Mesenchymal stem cell (in vitro differentiated cells and primary cell): ENCODE measurements around the gene CACFD1.

ENCODE experiments used
- DNase-seq: peaks from one replicate; pipeline ENCODE4 v3.0.0-alpha.2; 2013
- H2AFZ ChIP-seq: one replicate; pipeline ENCODE4 v1.6.1; 2013; ENCODE audit warnings: low read depth, mild to moderate bottlenecking, control low read depth, inconsistent platforms, low read length, moderate library complexity
- H2AK5ac ChIP-seq: 2 replicates; pipeline ENCODE4 v1.6.1; 2013; ENCODE audit warnings: low read length, moderate library complexity, mild to moderate bottlenecking, inconsistent platforms; ENCODE audit not compliant: severe bottlenecking
- H2BK120ac ChIP-seq: one replicate; pipeline ENCODE4 v1.6.1; 2013; ENCODE audit warnings: low read depth, mild to moderate bottlenecking, inconsistent platforms, low read length, moderate library complexity
- H2BK12ac ChIP-seq, 2 experiments: one replicate each; pipeline ENCODE4 v1.6.1; 2013; ENCODE audit warnings: inconsistent platforms in 2 of 2, low read length in 2 of 2, mild to moderate bottlenecking in 2 of 2, moderate library complexity in 2 of 2, control low read depth in 1 of 2
- H2BK15ac ChIP-seq: one replicate; pipeline ENCODE4 v1.6.1; 2013; ENCODE audit warnings: mild to moderate bottlenecking, low read depth, inconsistent platforms; ENCODE audit not compliant: poor library complexity, severe bottlenecking
- H2BK5ac ChIP-seq: 2 replicates; pipeline ENCODE4 v1.6.1; 2013; ENCODE audit warnings: low read depth, mild to moderate bottlenecking, low read length, control low read depth, inconsistent platforms; ENCODE audit not compliant: poor library complexity, severe bottlenecking
- H3K14ac ChIP-seq, 2 experiments: one replicate each; pipeline ENCODE4 v1.6.1; 2013; ENCODE audit warnings: inconsistent platforms in 2 of 2, low read length in 2 of 2, control low read depth in 1 of 2, mild to moderate bottlenecking in 1 of 2, moderate library complexity in 1 of 2
- H3K18ac ChIP-seq, 2 experiments: one replicate each; pipeline ENCODE4 v1.6.1; 2013; ENCODE audit warnings: inconsistent platforms in 2 of 2, low read length in 2 of 2, control low read depth in 1 of 2, low read depth in 1 of 2, mild to moderate bottlenecking in 1 of 2
- H3K23ac ChIP-seq, 2 experiments: one replicate each; pipeline ENCODE4 v1.6.1; 2013; ENCODE audit warnings: inconsistent platforms in 2 of 2, low read length in 2 of 2, mild to moderate bottlenecking in 2 of 2, moderate library complexity in 2 of 2, control low read depth in 1 of 2
- H3K27ac ChIP-seq: 2 replicates; pipeline ENCODE4 v1.5.1; 2013; ENCODE audit warnings: mild to moderate bottlenecking, moderate library complexity, low read length, control low read depth, inconsistent platforms; ENCODE audit not compliant: poor library complexity, severe bottlenecking
- H3K27me3 ChIP-seq, 2 experiments: 2 replicates each; pipeline versions ENCODE4 v1.6.1 to v1.7.0; 2013; ENCODE audit warnings: low read length in 2 of 2, mild to moderate bottlenecking in 2 of 2, moderate library complexity in 2 of 2, control low read depth in 1 of 2, inconsistent platforms in 1 of 2; ENCODE audit not compliant: control insufficient read depth in 1 of 2, insufficient read depth in 1 of 2
- H3K36me3 ChIP-seq, 2 experiments: 2 replicates each; pipeline versions ENCODE4 v1.6.1 to v1.7.0; 2013; ENCODE audit warnings: low read length in 2 of 2, control low read depth in 1 of 2, inconsistent platforms in 1 of 2, low read depth in 1 of 2, mild to moderate bottlenecking in 1 of 2; ENCODE audit not compliant: insufficient read depth in 2 of 2, control insufficient read depth in 1 of 2
- H3K4ac ChIP-seq, 2 experiments: one replicate each; pipeline ENCODE4 v1.6.1; 2013; ENCODE audit warnings: inconsistent platforms in 2 of 2, low read length in 2 of 2, mild to moderate bottlenecking in 2 of 2, moderate library complexity in 2 of 2, control low read depth in 1 of 2, low read depth in 1 of 2
- H3K4me1 ChIP-seq: 2 replicates; pipeline ENCODE4 v1.6.1; 2013; ENCODE audit warnings: low read depth, low read length, control low read depth; ENCODE audit not compliant: control insufficient read depth, insufficient read depth
- H3K4me2 ChIP-seq: 2 replicates; pipeline ENCODE4 v1.6.1; 2013; ENCODE audit warnings: low read length, mild to moderate bottlenecking, inconsistent platforms; ENCODE audit not compliant: poor library complexity, severe bottlenecking
- H3K4me3 ChIP-seq, 2 experiments: 2 replicates each; pipeline versions ENCODE4 v1.5.1 to v1.7.0; 2013; ENCODE audit warnings: low read length in 2 of 2, mild to moderate bottlenecking in 2 of 2, control low read depth in 1 of 2, low read depth in 1 of 2; ENCODE audit not compliant: insufficient read depth in 1 of 2
- H3K79me1 ChIP-seq: replicated peaks from 2 replicates; pipeline ENCODE4 v1.6.1; 2013; ENCODE audit warnings: mild to moderate bottlenecking, control low read depth, low read length, inconsistent platforms; ENCODE audit not compliant: poor library complexity, severe bottlenecking
- H3K9ac ChIP-seq: 2 replicates; pipeline ENCODE4 v1.7.0; 2013; ENCODE audit warnings: mild to moderate bottlenecking, low read length, moderate library complexity
- H3K9me3 ChIP-seq: 2 replicates; pipeline ENCODE4 v1.7.0; 2013; ENCODE audit warnings: mild to moderate bottlenecking, low read length; ENCODE audit not compliant: control insufficient read depth
- H4K8ac ChIP-seq: one replicate; pipeline ENCODE4 v1.6.1; 2013; ENCODE audit warnings: inconsistent platforms, mild to moderate bottlenecking, low read length, moderate library complexity
- H4K91ac ChIP-seq: one replicate; pipeline ENCODE4 v1.6.1; 2013; ENCODE audit warnings: mild to moderate bottlenecking, low read length, inconsistent platforms
- WGBS: methylation state at CpG from one replicate; pipeline ENCODE4 v1.1.7; 2013; ENCODE audit warnings: mixed read lengths; 5-methylcytosine and 5-hydroxymethylcytosine counted together

The CACFD1 gene

DNA sequence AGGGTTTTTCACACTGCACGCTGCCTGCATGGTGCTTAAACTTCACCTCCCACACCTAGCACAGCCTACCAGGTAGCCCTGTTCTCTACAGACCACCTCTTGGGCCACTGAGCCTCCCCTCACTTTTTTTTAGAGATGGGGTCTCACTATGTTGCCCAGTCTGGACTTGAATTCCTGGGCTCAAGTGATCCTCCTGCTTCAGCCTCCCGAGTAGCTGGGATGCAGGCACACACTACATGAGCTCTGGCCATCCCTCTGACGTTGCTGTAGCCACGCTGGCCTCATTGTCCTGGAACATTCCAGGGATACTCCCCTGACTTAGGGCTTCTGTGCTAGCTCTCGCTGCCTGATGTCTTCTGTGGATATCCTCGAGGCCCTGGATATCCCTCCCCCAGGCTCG is 7.2 kb upstream of the CACFD1 start:
- Histone ChIP-seq H4K8ac (no peak overlapping the region), H3K27me3 (peaks cover 0 to 6% of the 10 kb centered on the region in 2 experiments), H2BK120ac (no peak overlapping the region), H3K14ac (no peak overlapping the region), H2BK12ac (no peak overlapping the region), H3K9me3 (no peaks in the 10 kb centered on the region), H3K4ac (no peak overlapping the region), H3K27ac (no peak overlapping the region), H3K4me2 (no peak overlapping the region), H2AFZ (no peak overlapping the region), H3K36me3 (peaks cover 0 to 10% of the 10 kb centered on the region in 2 experiments), H2AK5ac (no peak overlapping the region), H2BK15ac (no peak overlapping the region), H3K23ac (no peak overlapping the region), H3K4me3 (no peak overlapping the region), H2BK5ac (no peak overlapping the region), H3K18ac (no peak overlapping the region), H3K4me1 (peaks cover 6% of the 10 kb centered on the region), H4K91ac (no peak overlapping the region), H3K79me1 (no peaks in the 10 kb centered on the region), H3K9ac (no peak overlapping the region)
- WGBS: 82% methylated on average over 7 of the region's 7 CpGs
- DNase-seq: no peak

GRCh38 chr9:133453651-133454050 is 6.1 kb upstream of the CACFD1 start:
- WGBS: 92% methylated on average over 10 of the region's 11 CpGs

DNA sequence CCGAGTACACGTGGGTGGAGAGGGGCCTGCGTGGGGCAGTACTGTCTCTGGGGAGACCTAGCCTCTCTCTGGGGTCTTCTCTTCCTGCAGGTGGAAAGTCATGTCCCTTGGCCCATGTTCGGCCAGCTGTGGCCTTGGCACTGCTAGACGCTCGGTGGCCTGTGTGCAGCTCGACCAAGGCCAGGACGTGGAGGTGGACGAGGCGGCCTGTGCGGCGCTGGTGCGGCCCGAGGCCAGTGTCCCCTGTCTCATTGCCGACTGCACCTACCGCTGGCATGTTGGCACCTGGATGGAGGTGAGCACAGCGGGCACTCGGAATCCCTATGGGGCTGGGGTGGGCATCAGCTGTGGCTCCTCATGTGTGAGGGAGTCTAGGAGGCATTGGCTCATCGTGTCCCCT is 5.5 kb upstream of the CACFD1 start:
- H3K27ac ChIP-seq: no peak overlapping the region
- H3K27me3 ChIP-seq: peaks cover 2 to 6% of the 10 kb centered on the region in 2 experiments
- no peak overlapping the region for H3K4me2 ChIP-seq
- H3K23ac ChIP-seq: no peak overlapping the region
- WGBS: 92% methylated on average over 19 of the region's 19 CpGs
- no peak overlapping the region for H2BK15ac ChIP-seq
- H2BK5ac ChIP-seq: no peak overlapping the region
- no peak for DNase-seq
- H3K4me3 ChIP-seq: no peak overlapping the region
- H2AK5ac ChIP-seq: no peak overlapping the region
- no peak overlapping the region for H4K8ac ChIP-seq
- H3K79me1 ChIP-seq: no peaks in the 10 kb centered on the region
- H3K4me1 ChIP-seq: peaks cover 13% of the 10 kb centered on the region
- no peak overlapping the region for H2BK12ac ChIP-seq
- H3K18ac ChIP-seq: no peak overlapping the region
- H3K9me3 ChIP-seq: no peaks in the 10 kb centered on the region
- peaks cover 0 to 10% of the 10 kb centered on the region in 2 experiments for H3K36me3 ChIP-seq
- no peak overlapping the region for H2AFZ ChIP-seq
- H2BK120ac ChIP-seq: no peak overlapping the region
- no peak overlapping the region for H3K4ac ChIP-seq
- H3K14ac ChIP-seq: no peak overlapping the region
- no peak overlapping the region for H3K9ac ChIP-seq
- H4K91ac ChIP-seq: no peak overlapping the region

More at GRCh38 chr9:133453651-133454050, 6.1 kb upstream of the CACFD1 start:
- Histone ChIP-seq H4K8ac (no peak overlapping the region), H3K4me2 (no peak overlapping the region), H3K4me3 (no peak overlapping the region), H2AFZ (no peak overlapping the region), H3K79me1 (no peaks in the 10 kb centered on the region), H2BK15ac (no peak overlapping the region), H3K14ac (no peak overlapping the region), H2BK5ac (no peak overlapping the region), H3K18ac (no peak overlapping the region), H3K9ac (no peak overlapping the region), H4K91ac (peak overlapping the region; percentile 6), H3K4me1 (peaks cover 6% of the 10 kb centered on the region), H3K4ac (no peak overlapping the region), H3K9me3 (no peaks in the 10 kb centered on the region), H3K23ac (no peak overlapping the region), H3K27ac (no peak overlapping the region), H2AK5ac (no peak overlapping the region), H2BK120ac (no peak overlapping the region), H3K27me3 (peaks cover 2 to 6% of the 10 kb centered on the region in 2 experiments), H3K36me3 (peaks cover 0 to 10% of the 10 kb centered on the region in 2 experiments), H2BK12ac (no peak overlapping the region)
- no peak for DNase-seq

DNA sequence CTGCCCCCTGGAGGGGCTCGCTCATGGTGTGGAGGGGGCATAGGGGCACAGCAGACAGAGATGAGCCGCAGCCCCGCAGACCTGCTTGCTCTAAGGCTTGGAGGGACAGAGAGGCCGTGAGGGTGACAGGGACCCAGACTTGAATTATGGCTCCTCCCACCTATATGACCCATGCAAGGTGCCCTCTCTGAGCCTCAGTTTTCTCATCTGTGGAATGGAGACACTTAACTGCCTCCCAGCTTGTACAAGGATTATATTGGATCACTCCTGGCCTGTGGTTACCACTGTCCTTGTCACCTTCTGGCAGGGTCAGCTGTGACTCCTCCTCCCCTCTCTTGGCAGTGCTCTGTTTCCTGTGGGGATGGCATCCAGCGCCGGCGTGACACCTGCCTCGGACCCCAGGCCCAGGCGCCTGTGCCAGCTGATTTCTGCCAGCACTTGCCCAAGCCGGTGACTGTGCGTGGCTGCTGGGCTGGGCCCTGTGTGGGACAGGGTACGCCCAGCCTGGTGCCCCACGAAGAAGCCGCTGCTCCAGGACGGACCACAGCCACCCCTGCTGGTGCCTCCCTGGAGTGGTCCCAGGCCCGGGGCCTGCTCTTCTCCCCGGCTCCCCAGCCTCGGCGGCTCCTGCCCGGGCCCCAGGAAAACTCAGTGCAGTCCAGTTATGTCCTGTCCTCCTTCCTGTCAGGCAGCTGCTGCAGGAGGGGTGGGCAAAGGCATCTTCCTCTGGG is 4.7 kb upstream of the CACFD1 start:
- H2AK5ac ChIP-seq: no peak overlapping the region
- H3K9me3 ChIP-seq: no peaks in the 10 kb centered on the region
- H2BK15ac ChIP-seq: no peak overlapping the region
- no peak overlapping the region for H4K91ac ChIP-seq
- no peak overlapping the region for H3K14ac ChIP-seq
- no peak overlapping the region for H2BK5ac ChIP-seq
- H2AFZ ChIP-seq: no peak overlapping the region
- peaks cover 10% of the 10 kb centered on the region for H3K4me1 ChIP-seq
- H3K36me3 ChIP-seq: peaks cover 0 to 10% of the 10 kb centered on the region in 2 experiments
- no peak overlapping the region for H2BK120ac ChIP-seq
- no peak overlapping the region for H3K23ac ChIP-seq
- WGBS: 95% methylated on average over 20 of the region's 20 CpGs
- no peak overlapping the region for H2BK12ac ChIP-seq
- H3K4me3 ChIP-seq: no peak overlapping the region
- DNase-seq: no peak
- no peak overlapping the region for H3K18ac ChIP-seq
- no peak overlapping the region for H4K8ac ChIP-seq
- peaks cover 2 to 6% of the 10 kb centered on the region in 2 experiments for H3K27me3 ChIP-seq
- H3K4me2 ChIP-seq: no peak overlapping the region
- no peaks in the 10 kb centered on the region for H3K79me1 ChIP-seq
- no peak overlapping the region for H3K9ac ChIP-seq
- H3K4ac ChIP-seq: no peak overlapping the region
- H3K27ac ChIP-seq: no peak overlapping the region
